Neural cell (in vitro differentiated cells): ENCODE measurements around the gene HSD11B2. TPM values are rescaled to one million over a fixed set of nuclear protein-coding genes. Genes with fewer than 3 reads are reported as not detected.

ENCODE experiments used
- H2AFZ ChIP-seq: fragments of 200-600, 300-800 bp; sonication (generic), shearing (Covaris generic); 2 replicates; pipeline ENCODE4 v1.6.0; 2014; ENCODE audit warnings: low read depth, mild to moderate bottlenecking, antibody characterized with exemption, low read length, moderate library complexity
- H3F3A ChIP-seq: fragments of 200-600 bp; shearing (Covaris generic); 2 replicates; pipeline ENCODE4 v1.6.1; 2016; ENCODE audit warnings: mild to moderate bottlenecking, moderate library complexity, mixed read lengths, antibody characterized with exemption, low read length; ENCODE audit not compliant: insufficient read depth, poor library complexity, severe bottlenecking
- H3K27ac ChIP-seq: fragments of 200-600, 300-800 bp; sonication (generic), shearing (Covaris generic); 2 replicates; pipeline ENCODE4 v1.5.1; 2014; ENCODE audit warnings: mild to moderate bottlenecking, low read length, moderate library complexity
- H3K27me3 ChIP-seq: fragments of 300-800, 200-600 bp; sonication (generic), shearing (Covaris generic); 2 replicates; pipeline ENCODE4 v1.6.0; 2014; ENCODE audit warnings: mild to moderate bottlenecking, low read depth, low read length, moderate library complexity; ENCODE audit not compliant: insufficient read depth
- H3K36me3 ChIP-seq: fragments of 300-800, 200-600 bp; sonication (generic), shearing (Covaris generic); 2 replicates; pipeline ENCODE4 v1.5.1; 2014; ENCODE audit warnings: mild to moderate bottlenecking, antibody characterized with exemption, low read length, moderate library complexity; ENCODE audit not compliant: insufficient read depth
- H3K4me2 ChIP-seq: fragments of 300-800, 200-600 bp; sonication (generic), shearing (Covaris generic); 2 replicates; pipeline ENCODE4 v1.6.0; 2014; ENCODE audit warnings: mild to moderate bottlenecking, low read length
- H3K4me3 ChIP-seq: fragments of 300-800, 200-600 bp; sonication (generic), shearing (Covaris generic); 2 replicates; pipeline ENCODE4 v1.5.1; 2014; ENCODE audit warnings: mild to moderate bottlenecking, low read length, moderate library complexity
- H3K79me2 ChIP-seq: fragments of 200-600 bp; shearing (Covaris generic); replicated peaks from 2 replicates; pipeline ENCODE4 v1.6.0; 2014; ENCODE audit warnings: mild to moderate bottlenecking, low read length, moderate library complexity; ENCODE audit not compliant: insufficient read depth
- H3K9ac ChIP-seq: fragments of 300-800, 200-600 bp; sonication (generic), shearing (Covaris generic); 2 replicates; pipeline ENCODE4 v1.6.1; 2016; ENCODE audit warnings: mild to moderate bottlenecking, low read length, mixed read lengths
- H3K9me2 ChIP-seq: fragments of 200-600 bp; shearing (Covaris generic); 2 replicates; pipeline ENCODE4 v1.6.1; 2016; ENCODE audit warnings: mild to moderate bottlenecking, low read length, mixed read lengths; ENCODE audit not compliant: insufficient read depth
- H3K9me3 ChIP-seq: fragments of 200-600, 300-800 bp; sonication (generic), shearing (Covaris generic); 2 replicates; pipeline ENCODE4 v1.6.1; 2016; ENCODE audit warnings: mild to moderate bottlenecking, mixed run types, low read length, moderate library complexity, mixed read lengths
- H4K20me1 ChIP-seq: fragments of 200-600 bp; shearing (Covaris generic); 2 replicates; pipeline ENCODE4 v1.6.1; 2016; ENCODE audit warnings: mild to moderate bottlenecking, mixed run types; ENCODE audit not compliant: insufficient read depth
- CTCF ChIP-seq: fragments of 450-650 bp; IDR thresholded peaks from 2 replicates; pipeline ENCODE4 v1.5.1; 2014; ENCODE audit warnings: antibody characterized with exemption, mild to moderate bottlenecking, moderate library complexity; ENCODE audit not compliant: poor library complexity, severe bottlenecking
- EP300 ChIP-seq: fragments of 450-650 bp; conservative IDR thresholded peaks from 2 replicates; pipeline ENCODE4 v1.6.1; 2014; ENCODE audit warnings: antibody characterized with exemption, mild to moderate bottlenecking, moderate library complexity; ENCODE audit not compliant: poor library complexity, severe bottlenecking
- EZH2 ChIP-seq: fragments of 200-600, 300-800 bp; shearing (Covaris generic), sonication (generic); IDR thresholded peaks from 2 replicates; pipeline ENCODE4 v1.6.1; 2014; ENCODE audit warnings: antibody characterized with exemption, low read length, borderline replicate concordance, mild to moderate bottlenecking; ENCODE audit not compliant: insufficient read depth, poor library complexity, severe bottlenecking
- MXI1 ChIP-seq: fragments of 450-650 bp; conservative IDR thresholded peaks from 2 replicates; pipeline ENCODE4 v1.6.1; 2014; ENCODE audit warnings: antibody characterized with exemption, mild to moderate bottlenecking; ENCODE audit not compliant: poor library complexity, severe bottlenecking
- POLR2AphosphoS5 ChIP-seq: IDR thresholded peaks from 2 replicates; pipeline ENCODE4 v1.6.1; 2012
- RAD21 ChIP-seq: fragments of 450-650 bp; conservative IDR thresholded peaks from 2 replicates; pipeline ENCODE4 v1.6.1; 2014; ENCODE audit warnings: antibody characterized with exemption, mild to moderate bottlenecking, moderate library complexity
- REST ChIP-seq: IDR thresholded peaks from 2 replicates; pipeline ENCODE4 v1.6.1; 2012; ENCODE audit warnings: borderline replicate concordance
- SMC3 ChIP-seq: fragments of 450-650 bp; conservative IDR thresholded peaks from 2 replicates; pipeline ENCODE4 v1.6.1; 2014; ENCODE audit warnings: antibody characterized with exemption, mild to moderate bottlenecking, moderate library complexity; ENCODE audit not compliant: poor library complexity
- TAF1 ChIP-seq: IDR thresholded peaks from 2 replicates; pipeline ENCODE4 v1.6.1; 2012; ENCODE audit warnings: low read depth
- polyA plus RNA-seq: library from polyadenylated mRNA; depleted of rRNA; stranded (reverse); fragments of >200 nt; gene quantifications from 2 replicates; pipeline ENCODE4 v1.2.3, GENCODE V29; 2014

The HSD11B2 gene
- polyA plus RNA-seq, 1 donor from 2014 or later: 0.24 TPM

- no peak for TF ChIP-seq MXI1
- TF ChIP-seq SMC3: no peak
- no peak for TF ChIP-seq EZH2
- no peak for TF ChIP-seq REST
- no peak for TF ChIP-seq EP300
- TF ChIP-seq CTCF: no peak
- no peak for TF ChIP-seq POLR2AphosphoS5
- no peak for TF ChIP-seq TAF1
- no peak for TF ChIP-seq RAD21
- Histone ChIP-seq H3K9me3 (no peaks in the 10 kb centered on the region), H3K27ac (no peak overlapping the region), H3K36me3 (no peaks in the 10 kb centered on the region), H3F3A (no peaks in the 10 kb centered on the region), H3K4me3 (no peak overlapping the region), H3K9me2 (no peaks in the 10 kb centered on the region), H3K79me2 (peaks cover 61% of the 10 kb centered on the region), H2AFZ (no peak overlapping the region), H3K27me3 (no peaks in the 10 kb centered on the region), H4K20me1 (no peaks in the 10 kb centered on the region), H3K9ac (no peak overlapping the region), H3K4me2 (no peak overlapping the region)
Observed at GRCh38 chr16:67477960-67478554, 47.1 kb downstream of the HSD11B2 start.

- TF ChIP-seq EZH2 (no peak), TAF1 (peak; percentile 92), CTCF (peak; percentile 99), REST (peak; percentile 93), SMC3 (peak; percentile 73), MXI1 (peak; percentile 90), RAD21 (peak; percentile 79), POLR2AphosphoS5 (peak; percentile 98), EP300 (peak; percentile 74)
- peaks cover 41% of the 10 kb centered on the region for H3K79me2 ChIP-seq
- H2AFZ ChIP-seq: peak within 1 kb of the TSS; percentile 96
- peak within 1 kb of the TSS; percentile 95 for H3K27ac ChIP-seq
- no peaks in the 10 kb centered on the region for H3K9me3 ChIP-seq
- peak within 1 kb of the TSS; percentile 98 for H3K9ac ChIP-seq
- H3F3A ChIP-seq: no peaks in the 10 kb centered on the region
- no peaks in the 10 kb centered on the region for H3K9me2 ChIP-seq
- no peaks in the 10 kb centered on the region for H3K36me3 ChIP-seq
- peak within 1 kb of the TSS; percentile 97 for H3K4me2 ChIP-seq
- peak within 1 kb of the TSS; percentile 100 for H3K4me3 ChIP-seq
- H3K27me3 ChIP-seq: no peaks in the 10 kb centered on the region
- H4K20me1 ChIP-seq: no peaks in the 10 kb centered on the region
Observed at GRCh38 chr16:67480833-67481560, 50.1 kb downstream of the HSD11B2 start, which contains the start of gene ATP6V0D1. TSS of gene ATP6V0D1 (minus strand) at chr16:67481157. CDS start at chr16:67481086, 71 bp downstream.
